SU-DHL-6 (cell line): ENCODE results near the gene GRIFIN.
A peak's percentile ranks its signal among the peaks of the same experiment; 100 is the strongest.

Experiments used
- H2AFZ ChIP-seq: fragments of 200-600 bp; sonication (generic); 2 replicates; pipeline ENCODE4 v1.6.1; 2014; ENCODE audit warnings: low read depth, mild to moderate bottlenecking, moderate library complexity, mixed read lengths, antibody characterized with exemption, low read length; ENCODE audit not compliant: severe bottlenecking
- H3F3A ChIP-seq: fragments of 200-600 bp; shearing (Covaris generic); 2 replicates; pipeline ENCODE4 v1.6.0; 2016; ENCODE audit warnings: antibody characterized with exemption, mild to moderate bottlenecking; ENCODE audit not compliant: insufficient read depth
- H3K27ac ChIP-seq: fragments of 200-600 bp; sonication (generic); 2 replicates; pipeline ENCODE4 v1.5.1; 2016; ENCODE audit warnings: low read depth, mild to moderate bottlenecking, low read length, moderate library complexity, mixed read lengths
- H3K27me3 ChIP-seq: fragments of 200-600 bp; sonication (generic), shearing (Covaris generic); 2 replicates; pipeline ENCODE4 v1.6.0; 2014; ENCODE audit warnings: mild to moderate bottlenecking, low read length
- H3K36me3 ChIP-seq: fragments of 200-600 bp; sonication (generic); 2 replicates; pipeline ENCODE4 v1.6.1; 2014; ENCODE audit warnings: mild to moderate bottlenecking, low read length, mixed read lengths
- H3K4me2 ChIP-seq: fragments of 300-600, 200-600 bp; shearing (Covaris generic), sonication (generic); 2 replicates; pipeline ENCODE4 v1.6.0; 2014; ENCODE audit warnings: low read length, low read depth, mild to moderate bottlenecking; ENCODE audit not compliant: poor library complexity, severe bottlenecking
- H3K4me3 ChIP-seq: fragments of 200-600 bp; sonication (generic); 2 replicates; pipeline ENCODE4 v1.5.1; 2014; ENCODE audit warnings: antibody characterized with exemption, low read length, mild to moderate bottlenecking, mixed read lengths; ENCODE audit not compliant: insufficient read depth, poor library complexity, severe bottlenecking
- H3K79me2 ChIP-seq: fragments of 200-600 bp; sonication (generic); 2 replicates; pipeline ENCODE4 v1.6.1; 2014; ENCODE audit warnings: mild to moderate bottlenecking, low read length, moderate library complexity; ENCODE audit not compliant: insufficient read depth
- H3K9ac ChIP-seq: fragments of 200-600 bp; sonication (generic); 2 replicates; pipeline ENCODE4 v1.7.0; 2014; ENCODE audit warnings: mild to moderate bottlenecking, low read length
- H3K9me2 ChIP-seq: fragments of 200-600 bp; sonication (generic); replicated peaks from 2 replicates; pipeline ENCODE4 v1.6.1; 2014; ENCODE audit warnings: low read length; ENCODE audit not compliant: insufficient read depth
- H3K9me3 ChIP-seq: fragments of 200-600 bp; sonication (generic); 2 replicates; pipeline ENCODE4 v1.6.1; 2014; ENCODE audit warnings: low read length, mixed read lengths; ENCODE audit not compliant: insufficient read depth
- H4K20me1 ChIP-seq: fragments of 200-600 bp; sonication (generic); 2 replicates; pipeline ENCODE4 v1.6.1; 2014; ENCODE audit warnings: low read depth, mild to moderate bottlenecking, antibody characterized with exemption, low read length, moderate library complexity, mixed read lengths
- CTCF ChIP-seq: fragments of 200-600 bp; sonication (generic); IDR thresholded peaks from one replicate; pipeline ENCODE4 v1.5.1; 2017; ENCODE audit warnings: antibody characterized with exemption, mild to moderate bottlenecking, low read length, moderate library complexity; ENCODE audit not compliant: insufficient read depth, poor library complexity, severe bottlenecking
- EZH2phosphoT487 ChIP-seq: fragments of 200-600 bp; sonication (generic), shearing (Covaris generic); conservative IDR thresholded peaks from 2 replicates; pipeline ENCODE4 v1.6.1; 2018; ENCODE audit warnings: mild to moderate bottlenecking, antibody characterized with exemption, low read length, moderate library complexity, mixed read lengths

The GRIFIN gene

DNA sequence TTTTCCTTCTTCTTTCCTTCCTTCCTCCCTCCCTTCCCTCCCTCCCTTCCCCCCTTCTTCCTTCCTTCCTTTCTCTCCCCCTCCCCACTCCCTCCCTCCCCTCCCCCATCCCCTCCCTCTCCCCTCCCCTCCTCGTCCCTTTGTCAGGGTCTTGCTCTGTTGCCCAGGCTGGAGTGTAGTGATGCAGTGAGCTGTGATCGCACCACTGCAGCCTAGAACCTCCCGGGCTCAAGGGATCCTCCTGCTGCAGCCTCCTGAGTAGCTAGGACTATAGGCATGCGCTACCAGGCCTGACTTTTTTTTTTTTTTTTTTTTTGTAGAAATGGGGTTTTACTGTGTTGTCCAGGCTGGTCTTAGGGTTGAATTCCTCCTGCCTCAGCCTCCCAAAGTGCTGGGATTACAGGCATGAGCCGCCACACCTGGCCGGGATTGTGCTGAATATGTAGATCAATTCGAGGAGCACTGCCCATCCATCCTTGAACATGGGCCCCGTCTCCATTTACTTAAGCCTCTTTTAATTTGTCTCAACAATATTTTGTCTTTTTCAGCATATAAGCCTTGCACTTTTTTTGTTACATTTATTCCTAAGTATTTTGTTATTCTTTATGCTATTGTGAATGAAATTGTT, 23.4 kb downstream of the GRIFIN start:
- no peak overlapping the region for H3K4me2 ChIP-seq
- TF ChIP-seq CTCF (no peak), EZH2phosphoT487 (no peak)
- no peaks in the 10 kb centered on the region for H3F3A ChIP-seq
- H3K9me2 ChIP-seq, result no peaks in the 10 kb centered on the region
- no peak overlapping the region for H3K4me3 ChIP-seq
- H3K79me2 ChIP-seq, result no peaks in the 10 kb centered on the region
- H2AFZ ChIP-seq, result no peak overlapping the region
- no peaks in the 10 kb centered on the region for H3K27me3 ChIP-seq
- H3K9me3 ChIP-seq, result no peaks in the 10 kb centered on the region
- no peaks in the 10 kb centered on the region for H3K36me3 ChIP-seq
- H4K20me1 ChIP-seq, result no peaks in the 10 kb centered on the region
- no peak overlapping the region for H3K27ac ChIP-seq
- H3K9ac ChIP-seq, result no peak overlapping the region

GRCh38 chr7:2452074-2452507, 24.1 kb downstream of the GRIFIN start:
- TF ChIP-seq EZH2phosphoT487 (no peak), CTCF (no peak)
- Histone ChIP-seq H3K36me3 (no peaks in the 10 kb centered on the region), H3K9me2 (no peaks in the 10 kb centered on the region), H3K27me3 (no peaks in the 10 kb centered on the region), H3K4me2 (no peak overlapping the region), H3K27ac (no peak overlapping the region), H3K79me2 (no peaks in the 10 kb centered on the region), H2AFZ (no peak overlapping the region), H3K9ac (no peak overlapping the region), H3K4me3 (no peak overlapping the region), H3K9me3 (no peaks in the 10 kb centered on the region), H4K20me1 (no peaks in the 10 kb centered on the region), H3F3A (no peaks in the 10 kb centered on the region)

GRCh38 chr7:2451171-2452073, 24.8 kb downstream of the GRIFIN start:
- H3K36me3 ChIP-seq, result no peaks in the 10 kb centered on the region
- H3K27ac ChIP-seq, result no peak overlapping the region
- no peak overlapping the region for H3K9ac ChIP-seq
- no peaks in the 10 kb centered on the region for H3K27me3 ChIP-seq
- no peaks in the 10 kb centered on the region for H3F3A ChIP-seq
- H2AFZ ChIP-seq, result no peak overlapping the region
- H3K4me2 ChIP-seq, result peak overlapping the region; percentile 12
- H3K9me2 ChIP-seq, result no peaks in the 10 kb centered on the region
- H3K9me3 ChIP-seq, result no peaks in the 10 kb centered on the region
- H3K4me3 ChIP-seq, result no peak overlapping the region
- H4K20me1 ChIP-seq, result no peaks in the 10 kb centered on the region
- no peaks in the 10 kb centered on the region for H3K79me2 ChIP-seq
- TF ChIP-seq CTCF, result peak; percentile 95
- TF ChIP-seq EZH2phosphoT487, result no peak
